HG02623 (cell line): ENCODE results near the gene RNF138.
A peak's percentile ranks its signal among the peaks of the same experiment; 100 is the strongest.
"Not testable (repeated sequence)": the region's sequence is repeated elsewhere in the genome, so short reads cannot be mapped to it uniquely, and the experiment has no call there.

Experiments used
- ATAC-seq: cut with Tn5 transposase; IDR thresholded peaks from one replicate; pipeline ENCODE4 v1.9.1; 2021; ENCODE audit warnings: moderate library complexity; ENCODE audit not compliant: unreplicated experiment

The RNF138 gene

DNA sequence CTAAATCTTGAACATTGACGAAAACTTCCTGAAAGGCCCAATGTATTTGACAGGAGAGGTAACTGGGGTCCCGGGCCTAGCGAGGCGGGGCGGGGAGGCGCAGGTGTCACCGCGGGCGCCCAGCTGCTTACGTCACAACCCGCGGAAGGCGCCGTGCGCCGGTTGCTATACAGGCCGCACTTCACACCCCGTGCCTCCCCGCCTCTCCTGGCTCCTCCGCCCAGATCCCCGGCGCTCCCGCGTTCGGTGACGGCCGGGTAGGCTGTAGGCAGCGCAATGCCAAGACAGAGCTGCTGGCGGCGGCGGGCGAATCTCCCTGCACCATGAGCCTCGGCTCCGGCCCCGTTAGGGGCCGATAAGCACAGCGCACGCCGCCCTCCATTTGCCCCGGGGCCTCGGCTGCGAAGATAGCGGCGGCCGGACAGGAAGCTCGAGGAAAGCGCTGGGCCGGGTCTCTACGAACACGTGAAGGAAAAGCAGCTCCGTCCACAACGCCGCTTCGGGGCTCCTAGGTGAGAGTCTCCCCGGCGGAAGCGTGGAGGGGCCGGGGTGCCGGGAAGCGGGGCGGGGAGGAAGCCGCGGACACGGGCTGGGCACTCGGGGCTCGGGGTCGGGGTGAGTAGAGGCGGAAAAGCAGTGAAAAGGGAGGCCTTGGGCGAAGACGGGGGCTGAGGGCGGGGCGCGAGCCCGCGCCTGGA, at the start of gene RNF138:
Gene RNF138 (plus strand): TSS at position 151 of the 698 bp plus-strand sequence. CDS start 903 bp downstream, outside the sequence.
- ATAC-seq, result peak; percentile 49

DNA sequence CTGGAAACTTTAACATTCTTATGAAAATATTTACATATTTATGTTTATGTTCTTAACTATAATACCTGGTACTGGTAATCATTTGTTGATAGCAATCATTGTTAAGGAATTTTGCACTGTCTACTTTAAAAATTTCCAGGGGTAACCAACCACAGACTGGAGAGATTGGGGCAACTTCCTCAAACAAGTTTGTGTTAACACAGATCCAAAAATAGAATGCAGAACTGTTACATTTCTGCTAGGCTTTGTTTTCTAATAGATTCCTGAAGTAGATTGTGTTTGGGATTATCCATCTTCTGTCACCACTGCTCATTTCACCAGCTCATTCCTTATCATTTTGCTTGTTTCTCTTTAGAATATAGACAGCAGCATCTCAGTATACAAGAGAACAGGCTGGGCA, 49.3 kb upstream of the RNF138 start:
- ATAC-seq, result no peak

- ATAC-seq, result peak; percentile 69
These were observed 43.1 kb upstream of the RNF138 start for GRCh38 chr18:32048507-32049091.

DNA sequence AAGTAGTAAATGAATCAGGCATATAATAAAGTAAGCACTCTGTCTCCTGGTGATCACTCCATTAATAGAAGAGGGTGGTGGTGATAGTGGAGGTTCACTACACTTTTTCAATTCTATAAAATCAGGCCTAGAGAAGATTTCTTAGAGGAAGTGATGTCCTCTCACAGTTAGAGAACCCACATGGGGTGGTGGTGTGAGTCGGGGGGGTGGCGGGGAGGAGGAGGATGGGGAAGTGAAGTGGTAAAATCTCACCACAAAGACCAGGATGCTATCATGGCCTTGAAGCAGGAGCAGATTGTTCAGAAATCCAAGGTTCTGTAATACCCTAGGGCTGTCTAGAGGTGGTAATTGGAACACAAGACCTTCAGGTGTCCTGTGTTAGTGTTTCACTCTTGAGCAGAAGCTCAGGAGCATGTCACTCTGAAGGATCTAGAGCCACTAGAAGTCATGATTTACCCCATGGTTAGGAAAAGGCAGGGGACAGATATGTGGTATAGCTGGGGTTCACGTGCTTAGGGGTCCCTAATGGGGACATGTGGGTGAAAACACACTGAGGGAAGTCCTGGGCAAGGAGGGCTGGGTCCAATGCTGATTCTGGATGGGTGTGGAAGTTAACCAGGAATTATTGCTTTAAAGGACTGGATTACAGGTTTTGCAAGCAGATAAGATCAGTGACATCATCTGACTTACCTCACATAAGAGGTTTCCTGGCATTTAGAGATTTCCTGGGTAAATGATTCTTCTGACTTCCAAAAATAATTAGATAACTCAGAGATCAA, 42.1 kb upstream of the RNF138 start:
- ATAC-seq, result no peak

DNA sequence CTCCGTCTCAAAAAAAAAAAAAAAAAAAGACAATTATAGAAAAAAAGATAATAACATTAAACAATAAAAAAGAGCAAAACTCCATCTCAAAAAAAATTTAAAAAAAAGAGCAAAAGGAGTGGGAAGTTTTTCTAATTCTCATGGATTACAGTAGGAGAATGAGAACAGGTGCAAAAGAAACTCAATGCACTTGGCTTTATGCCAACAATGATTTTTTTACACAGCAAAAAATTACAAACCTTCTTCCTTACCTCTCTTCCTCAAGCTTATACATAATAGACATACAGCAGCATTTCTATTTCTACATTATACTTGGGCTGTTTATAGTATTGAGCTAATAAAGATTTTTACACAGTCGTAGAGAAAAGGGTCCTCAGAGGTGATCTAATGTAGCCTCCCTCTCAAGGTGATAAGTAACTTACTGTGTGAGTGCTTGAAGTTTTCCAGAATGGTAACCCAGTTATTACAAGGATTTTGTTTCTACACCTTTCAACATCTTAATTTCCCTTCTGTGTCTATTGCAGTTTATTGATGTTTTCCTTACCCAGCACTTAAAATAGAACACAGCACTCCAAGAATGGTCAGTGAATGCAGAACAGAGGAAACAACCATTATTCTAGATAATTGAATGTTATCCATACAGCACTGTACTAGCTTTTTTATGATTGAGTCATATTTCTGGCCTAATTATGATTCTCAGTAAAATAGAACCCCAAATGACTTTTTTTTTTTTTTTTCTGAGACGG, 34.9 kb upstream of the RNF138 start:
- no peak for ATAC-seq

DNA sequence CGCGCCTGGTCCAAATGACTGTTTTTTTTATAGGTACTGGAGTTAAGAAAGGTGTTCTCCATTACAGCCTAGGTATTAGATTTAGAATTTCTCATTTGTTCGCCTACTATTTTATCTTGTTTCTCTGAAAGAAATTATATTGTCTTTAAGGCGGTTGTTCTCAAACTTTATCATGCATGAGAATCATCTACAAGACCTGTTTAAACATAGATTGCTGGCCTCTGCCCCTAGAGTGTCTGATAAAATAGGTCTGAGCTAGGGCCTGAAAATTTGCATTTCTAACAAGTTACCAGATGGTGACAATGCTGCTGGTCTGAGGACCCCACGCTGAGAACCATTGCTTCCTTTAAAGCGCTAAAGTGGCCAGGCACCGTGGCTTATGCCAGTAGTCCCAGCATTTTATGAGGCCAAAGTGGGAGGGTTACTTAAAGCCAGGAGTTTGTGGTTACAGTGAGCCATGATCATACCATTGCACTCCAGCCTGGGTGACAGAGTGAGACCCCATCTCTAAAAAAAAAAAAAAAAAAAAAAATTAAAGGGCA, 34.0 kb upstream of the RNF138 start:
- no peak for ATAC-seq

- ATAC-seq, result no peak
These were observed 31.6 kb upstream of the RNF138 start for GRCh38 chr18:32060026-32060425.

DNA sequence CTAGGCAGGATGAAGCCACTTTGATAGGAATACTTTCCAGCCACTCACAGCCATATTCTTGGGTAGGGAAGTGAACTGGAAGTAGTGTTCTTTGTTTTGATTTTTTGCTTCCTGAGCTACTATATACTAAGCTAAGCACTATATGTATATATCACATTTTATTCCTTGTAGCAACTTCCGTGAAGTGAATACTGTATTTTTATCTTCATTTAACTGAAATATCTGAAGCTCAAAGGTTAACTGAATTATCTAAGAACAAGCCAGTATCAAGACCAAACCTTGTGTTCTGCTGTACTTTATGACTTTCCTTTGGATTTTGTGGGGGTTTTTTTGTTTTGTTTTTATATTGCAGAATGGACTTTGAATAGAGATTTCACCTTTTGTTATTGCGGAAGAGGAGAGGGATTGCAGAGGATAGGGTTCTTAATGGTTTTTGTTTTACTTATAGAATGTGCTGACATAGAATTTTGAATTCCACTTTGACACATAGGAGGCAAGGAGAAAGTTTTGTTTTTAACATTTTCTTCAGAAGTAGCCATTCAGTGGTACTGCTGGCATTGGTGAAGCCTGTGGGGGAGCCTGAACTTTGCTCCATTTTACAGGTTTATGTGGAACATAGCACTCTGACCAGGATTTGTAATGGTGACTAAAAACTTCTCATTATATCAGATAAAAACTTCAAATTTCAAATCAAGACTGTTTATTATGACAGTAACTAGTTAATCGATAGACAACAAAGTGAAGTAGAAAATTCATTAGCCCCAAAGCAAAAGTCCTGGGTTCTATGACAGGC, 24.1 kb upstream of the RNF138 start:
- ATAC-seq, result no peak

GRCh38 chr18:32072321-32072720, 19.4 kb upstream of the RNF138 start:
- ATAC-seq, result no peak

GRCh38 chr18:32074206-32074605, 17.5 kb upstream of the RNF138 start:
- ATAC-seq, result no peak

DNA sequence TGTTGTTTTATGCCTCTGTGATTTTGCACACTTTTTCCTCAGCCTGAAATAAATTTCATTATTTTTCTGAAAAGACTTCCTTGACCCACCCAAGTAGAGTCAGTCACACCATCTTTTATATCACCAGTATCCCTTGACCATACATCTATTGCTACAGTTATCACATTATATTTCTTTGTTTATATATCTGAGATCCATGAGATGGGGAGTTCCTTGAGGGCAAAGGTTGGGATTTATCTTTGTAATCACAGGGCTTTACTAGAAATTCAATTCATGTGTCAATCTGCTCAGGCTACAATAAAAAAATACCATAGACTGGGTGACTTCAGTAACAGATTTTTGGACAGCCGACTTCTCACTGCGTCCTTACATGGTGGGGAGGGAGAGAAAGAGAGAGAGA, 12.8 kb upstream of the RNF138 start:
- ATAC-seq, result no peak

DNA sequence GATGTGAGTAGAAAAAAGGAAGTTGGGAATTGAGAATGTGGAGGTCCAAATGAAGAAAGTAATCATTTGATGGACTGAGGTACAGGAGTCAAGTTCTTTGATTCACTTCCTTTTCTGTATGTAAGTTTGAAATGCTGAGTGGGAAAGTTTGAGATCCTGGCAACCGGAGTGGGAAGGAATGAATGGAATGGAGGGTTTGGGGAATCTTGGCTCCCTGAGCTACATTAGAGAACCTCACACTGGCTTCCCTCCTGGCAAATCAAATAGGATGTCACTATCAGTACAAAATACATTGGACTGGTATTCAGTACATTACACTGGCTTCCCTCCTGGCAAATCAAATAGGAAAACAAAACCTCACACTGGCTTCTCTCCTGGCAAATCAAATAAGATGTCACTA, 9.8 kb upstream of the RNF138 start:
- ATAC-seq, result no peak

GRCh38 chr18:32083781-32084180, 7.9 kb upstream of the RNF138 start:
- no peak for ATAC-seq

GRCh38 chr18:32086881-32087280, 4.8 kb upstream of the RNF138 start:
- ATAC-seq, result no peak

GRCh38 chr18:32090831-32091230, 843 bp upstream of the RNF138 start:
- ATAC-seq, result not testable (repeated sequence)

DNA sequence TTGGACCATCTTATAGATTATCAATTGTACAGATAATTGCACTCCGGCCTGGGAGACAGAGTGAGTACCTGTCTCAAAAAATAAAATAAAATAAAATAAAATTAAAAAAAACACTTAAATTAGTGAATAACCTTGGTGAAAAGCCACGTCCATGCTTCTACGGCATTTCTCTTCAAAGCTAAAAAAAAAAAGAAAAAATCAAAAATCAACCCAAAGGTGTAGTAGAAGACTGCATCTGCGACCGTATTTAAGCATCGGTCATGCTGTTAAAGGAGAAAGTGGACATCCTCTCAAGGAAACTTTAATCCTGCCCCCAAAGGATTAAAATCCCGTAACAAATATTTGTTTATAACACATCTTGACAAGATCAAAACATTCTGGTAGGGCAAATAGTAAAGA, 350 bp upstream of the RNF138 start:
- ATAC-seq, result no peak

GRCh38 chr18:32092422-32093101, 888 bp downstream of the RNF138 start:
- peak; percentile 78 for ATAC-seq

DNA sequence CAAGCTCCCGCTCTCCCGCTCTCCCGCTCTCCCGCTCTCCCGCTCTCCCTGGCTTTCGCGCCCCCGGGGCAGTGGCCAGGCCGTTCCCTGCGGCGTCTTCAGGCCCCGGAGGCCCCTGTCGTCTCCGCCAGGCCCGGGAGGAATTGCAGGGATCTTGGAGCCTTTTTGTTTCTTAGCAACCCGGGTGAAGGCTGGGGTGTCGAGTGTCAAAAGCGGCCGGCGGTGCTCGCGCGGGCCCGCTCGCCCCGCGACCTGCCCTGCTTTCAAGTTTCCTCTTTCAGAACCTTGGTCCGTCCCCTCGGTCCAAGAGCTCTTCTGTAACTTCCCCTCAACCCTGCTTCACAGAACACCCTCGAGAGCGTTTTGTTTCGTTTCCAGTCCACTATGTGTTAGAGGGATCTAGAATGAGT, 1.4 kb downstream of the RNF138 start:
- peak; percentile 23 for ATAC-seq

DNA sequence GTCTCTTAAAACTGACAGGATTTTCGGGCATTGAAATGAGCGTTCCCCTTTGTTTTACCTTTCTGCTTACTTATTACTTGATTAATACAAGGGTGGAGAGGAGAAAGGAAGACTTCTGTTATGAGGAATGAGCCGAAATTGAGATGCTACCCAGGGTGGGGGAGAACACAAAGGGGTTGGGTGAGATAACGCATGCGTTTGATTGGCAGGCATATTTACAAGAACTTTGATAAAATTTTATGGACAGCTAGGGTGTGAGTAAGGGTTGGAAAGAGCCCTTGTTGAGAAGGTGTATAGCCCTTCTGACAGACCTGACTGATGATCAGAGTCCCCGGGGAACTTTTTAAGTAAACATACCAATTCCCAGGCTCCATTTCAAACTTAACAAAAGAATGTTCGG, 1.8 kb downstream of the RNF138 start:
- no peak for ATAC-seq
